NT2/D1 (cell line): ENCODE data around the gene TRIM37.

Experiments
- YY1 ChIP-seq: IDR thresholded peaks from 2 replicates; pipeline ENCODE4 v1.6.1; 2011; ENCODE audit not compliant: insufficient read length, insufficient read depth
- ZNF274 ChIP-seq: IDR thresholded peaks from 2 replicates; pipeline ENCODE4 v1.6.1; 2011; ENCODE audit warnings: mild to moderate bottlenecking, low read depth, low read length

- TF ChIP-seq ZNF274 (no peak), YY1 (no peak)
Observed at GRCh38 chr17:59155439-59156177, 48.9 kb upstream of the TRIM37 start, which contains the start of gene PRR11.
